HCT116 (cell line): ENCODE data around the gene RPTOR. TPM values are rescaled to one million over a fixed set of nuclear protein-coding genes. Genes with fewer than 3 reads are reported as not detected.

ENCODE experiments used
- ATAC-seq: fragments of 200-7000 bp; cut with Tn5 transposase; 2 replicates; pipeline ENCODE4 v1.9.1; 2020; ENCODE audit warnings: mild to moderate bottlenecking, moderate library complexity
- BruUV-seq: library from RNA; stranded (reverse); fragments of 400-500 nt; replicated peaks from 2 replicates; lab custom pipeline; 2021; lab: Mats Ljungman, UMichigan
- CTCF ChIA-PET: fragments of 300-600 bp; sonication (Branson Sonifier 250); formaldehyde crosslinking; loops from one replicate; lab custom pipeline; 2021; ENCODE audit warnings: antibody characterized with exemption; lab: Charles Lee
- POLR2A ChIA-PET: fragments of 300-600, 350-600 bp; sonication (Branson Sonifier 250); formaldehyde crosslinking; loops from one replicate; lab custom pipeline; 2021; ENCODE audit warnings: antibody characterized with exemption; lab: Charles Lee
- RAD21 ChIA-PET, 2 experiments: fragments of 300-600 bp; sonication (Branson Sonifier 250); formaldehyde crosslinking; loops; one replicate each; lab custom pipeline; 2023; ENCODE audit warnings: low total read pairs in 2 of 2; ENCODE audit not compliant: uncharacterized antibody in 2 of 2, unreplicated experiment in 2 of 2, low non-redundant PET in 1 of 2; lab: Charles Lee
- DNase-seq: peaks from one replicate; pipeline ENCODE4 v3.0.0-alpha.2; 2010; ENCODE audit warnings: low read depth, low spot score
- H2AFZ ChIP-seq: fragments of 200-600 bp; shearing (Covaris generic), sonication (generic); 2 replicates; pipeline ENCODE4 v1.6.1; 2017; ENCODE audit warnings: low read depth, mixed run types, mixed read lengths, antibody characterized with exemption, low read length; ENCODE audit not compliant: poor library complexity, severe bottlenecking
- H3K27ac ChIP-seq: 2 replicates; pipeline ENCODE4 v1.5.1; 2012; ENCODE audit warnings: low read depth, low read length
- H3K27me3 ChIP-seq: fragments of 200-600 bp; sonication (generic); 2 replicates; pipeline ENCODE4 v1.6.1; 2016; ENCODE audit warnings: mixed run types, low read length, mixed read lengths; ENCODE audit not compliant: insufficient read depth
- H3K36me3 ChIP-seq, 2 experiments: fragments of 200-500 bp in 1 of 2; fragments of 200-600 bp in 1 of 2; sonication (Bioruptor generic) in 1 of 2; sonication (generic) in 1 of 2; 2 replicates each; pipeline versions ENCODE4 v1.5.1 to v1.6.1; 2014 to 2016; ENCODE audit warnings: low read length in 2 of 2, inconsistent platforms in 1 of 2, mixed read lengths in 1 of 2, mixed run types in 1 of 2; ENCODE audit not compliant: insufficient read depth in 2 of 2, control insufficient read depth in 1 of 2
- H3K4me1 ChIP-seq, 2 experiments: fragments of 200-600 bp in 1 of 2; sonication (generic) in 1 of 2; 2 replicates each; pipeline versions ENCODE4 v1.5.1 to v1.6.1; 2012 to 2017; ENCODE audit warnings: low read length in 2 of 2, inconsistent platforms in 1 of 2, mild to moderate bottlenecking in 1 of 2, mixed read lengths in 1 of 2, mixed run types in 1 of 2, moderate library complexity in 1 of 2; ENCODE audit not compliant: insufficient read depth in 2 of 2, control insufficient read depth in 1 of 2
- H3K4me2 ChIP-seq: fragments of 200-600 bp; sonication (generic); 2 replicates; pipeline ENCODE4 v1.6.1; 2017; ENCODE audit warnings: mixed run types, low read length, mixed read lengths
- H3K4me3 ChIP-seq, 2 experiments: fragments of 200-600 bp in 1 of 2; sonication (generic) in 1 of 2; replicated peaks in 1 of 2; 2 replicates each; pipeline ENCODE4 v1.5.1; 2011 to 2016; ENCODE audit warnings: low read length in 2 of 2, control low read depth in 1 of 2, low read depth in 1 of 2, mild to moderate bottlenecking in 1 of 2, mixed read lengths in 1 of 2, mixed run types in 1 of 2
- H3K79me2 ChIP-seq: fragments of 200-600 bp; sonication (generic); 2 replicates; pipeline ENCODE4 v1.6.1; 2017; ENCODE audit warnings: mild to moderate bottlenecking, mixed run types, low read length, moderate library complexity, mixed read lengths; ENCODE audit not compliant: insufficient read depth
- H3K9ac ChIP-seq: fragments of 200-600 bp; sonication (generic); 2 replicates; pipeline ENCODE4 v1.6.1; 2016; ENCODE audit warnings: low read length, mixed read lengths
- H3K9me2 ChIP-seq: fragments of 200-600 bp; sonication (generic), shearing (Covaris generic); 2 replicates; pipeline ENCODE4 v1.6.1; 2017; ENCODE audit warnings: mixed run types, mild to moderate bottlenecking, moderate library complexity; ENCODE audit not compliant: insufficient read depth
- H3K9me3 ChIP-seq, 2 experiments: fragments of 200-500 bp in 1 of 2; fragments of 200-600 bp in 1 of 2; sonication (Bioruptor generic) in 1 of 2; sonication (generic) in 1 of 2; 2 replicates each; pipeline ENCODE4 v1.6.1; 2014 to 2017; ENCODE audit warnings: low read length in 2 of 2, mixed read lengths in 2 of 2, inconsistent platforms in 1 of 2, low read depth in 1 of 2, mild to moderate bottlenecking in 1 of 2, mixed run types in 1 of 2, moderate library complexity in 1 of 2; ENCODE audit not compliant: control insufficient read depth in 1 of 2, insufficient read depth in 1 of 2
- H4K20me1 ChIP-seq: fragments of 200-600 bp; sonication (generic), shearing (Covaris generic); 2 replicates; pipeline ENCODE4 v1.6.1; 2017; ENCODE audit warnings: mixed run types, mild to moderate bottlenecking, moderate library complexity; ENCODE audit not compliant: insufficient read depth
- CBX3 ChIP-seq: IDR thresholded peaks from 2 replicates; pipeline ENCODE4 v1.6.1; 2012; ENCODE audit warnings: low read depth
- FOSL1 ChIP-seq: IDR thresholded peaks from 2 replicates; pipeline ENCODE4 v1.6.1; 2012; ENCODE audit warnings: low read depth
- SP1 ChIP-seq: IDR thresholded peaks from 2 replicates; pipeline ENCODE4 v1.6.1; 2012; ENCODE audit warnings: low read depth
- YY1 ChIP-seq: IDR thresholded peaks from 2 replicates; pipeline ENCODE4 v1.6.1; 2011; ENCODE audit warnings: low read length, low read depth, moderate library complexity, mild to moderate bottlenecking; ENCODE audit not compliant: insufficient replicate concordance; ENCODE audit errors: extremely low read depth
- intact Hi-C: fragments of 100-400 bp; cut with micrococcal nuclease; formaldehyde crosslinking; loops from 2 replicates; pipeline ENCODE4 v1.10.0; 2022
- total RNA-seq: library from RNA; stranded (reverse); gene quantifications from one replicate; pipeline ENCODE4 v1.2.1, GENCODE V29; 2021; ENCODE audit not compliant: unreplicated experiment
- TF ChIP-seq, protein P1 (sequence below): IDR thresholded peaks from 2 replicates; pipeline ENCODE4 v1.6.1; 2012
- TF ChIP-seq, protein P2 (sequence below): IDR thresholded peaks from 2 replicates; pipeline ENCODE4 v1.6.1; 2012; ENCODE audit warnings: low read depth
- TF ChIP-seq, protein P3 (sequence below): IDR thresholded peaks from 2 replicates; pipeline ENCODE4 v1.6.1; 2011; ENCODE audit warnings: mild to moderate bottlenecking, low read length, moderate library complexity; ENCODE audit not compliant: insufficient replicate concordance; ENCODE audit errors: extremely low read depth

The RPTOR gene
- total RNA-seq, 1 experiment from 2014 or later = 69.5 TPM

- no peaks in the 10 kb centered on the region for H4K20me1 ChIP-seq
- no peaks in the 10 kb centered on the region for H3K9me2 ChIP-seq
- CTCF ChIA-PET = no interaction called here
- H3K4me1 ChIP-seq = peaks cover 0 to 11% of the 10 kb centered on the region in 2 experiments; a peak in 1 of 4 replicates
- DNase-seq = no peak
- H3K27me3 ChIP-seq = no peaks in the 10 kb centered on the region
- no peak overlapping the region for H3K4me3 ChIP-seq
- H3K79me2 ChIP-seq = no peaks in the 10 kb centered on the region
- no TSS peak for BruUV-seq
- H3K9me3 ChIP-seq = no peaks in the 10 kb centered on the region
- RAD21 ChIA-PET = no interaction called here
- no peak overlapping the region for H2AFZ ChIP-seq
- TF ChIP-seq, protein P1, sequence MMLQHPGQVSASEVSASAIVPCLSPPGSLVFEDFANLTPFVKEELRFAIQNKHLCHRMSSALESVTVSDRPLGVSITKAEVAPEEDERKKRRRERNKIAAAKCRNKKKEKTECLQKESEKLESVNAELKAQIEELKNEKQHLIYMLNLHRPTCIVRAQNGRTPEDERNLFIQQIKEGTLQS = no peak
- TF ChIP-seq, protein P2, sequence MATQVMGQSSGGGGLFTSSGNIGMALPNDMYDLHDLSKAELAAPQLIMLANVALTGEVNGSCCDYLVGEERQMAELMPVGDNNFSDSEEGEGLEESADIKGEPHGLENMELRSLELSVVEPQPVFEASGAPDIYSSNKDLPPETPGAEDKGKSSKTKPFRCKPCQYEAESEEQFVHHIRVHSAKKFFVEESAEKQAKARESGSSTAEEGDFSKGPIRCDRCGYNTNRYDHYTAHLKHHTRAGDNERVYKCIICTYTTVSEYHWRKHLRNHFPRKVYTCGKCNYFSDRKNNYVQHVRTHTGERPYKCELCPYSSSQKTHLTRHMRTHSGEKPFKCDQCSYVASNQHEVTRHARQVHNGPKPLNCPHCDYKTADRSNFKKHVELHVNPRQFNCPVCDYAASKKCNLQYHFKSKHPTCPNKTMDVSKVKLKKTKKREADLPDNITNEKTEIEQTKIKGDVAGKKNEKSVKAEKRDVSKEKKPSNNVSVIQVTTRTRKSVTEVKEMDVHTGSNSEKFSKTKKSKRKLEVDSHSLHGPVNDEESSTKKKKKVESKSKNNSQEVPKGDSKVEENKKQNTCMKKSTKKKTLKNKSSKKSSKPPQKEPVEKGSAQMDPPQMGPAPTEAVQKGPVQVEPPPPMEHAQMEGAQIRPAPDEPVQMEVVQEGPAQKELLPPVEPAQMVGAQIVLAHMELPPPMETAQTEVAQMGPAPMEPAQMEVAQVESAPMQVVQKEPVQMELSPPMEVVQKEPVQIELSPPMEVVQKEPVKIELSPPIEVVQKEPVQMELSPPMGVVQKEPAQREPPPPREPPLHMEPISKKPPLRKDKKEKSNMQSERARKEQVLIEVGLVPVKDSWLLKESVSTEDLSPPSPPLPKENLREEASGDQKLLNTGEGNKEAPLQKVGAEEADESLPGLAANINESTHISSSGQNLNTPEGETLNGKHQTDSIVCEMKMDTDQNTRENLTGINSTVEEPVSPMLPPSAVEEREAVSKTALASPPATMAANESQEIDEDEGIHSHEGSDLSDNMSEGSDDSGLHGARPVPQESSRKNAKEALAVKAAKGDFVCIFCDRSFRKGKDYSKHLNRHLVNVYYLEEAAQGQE = no peak
- TF ChIP-seq FOSL1 (no peak), CBX3 (no peak), SP1 (no peak), YY1 (no peak)
- TF ChIP-seq, protein P3, sequence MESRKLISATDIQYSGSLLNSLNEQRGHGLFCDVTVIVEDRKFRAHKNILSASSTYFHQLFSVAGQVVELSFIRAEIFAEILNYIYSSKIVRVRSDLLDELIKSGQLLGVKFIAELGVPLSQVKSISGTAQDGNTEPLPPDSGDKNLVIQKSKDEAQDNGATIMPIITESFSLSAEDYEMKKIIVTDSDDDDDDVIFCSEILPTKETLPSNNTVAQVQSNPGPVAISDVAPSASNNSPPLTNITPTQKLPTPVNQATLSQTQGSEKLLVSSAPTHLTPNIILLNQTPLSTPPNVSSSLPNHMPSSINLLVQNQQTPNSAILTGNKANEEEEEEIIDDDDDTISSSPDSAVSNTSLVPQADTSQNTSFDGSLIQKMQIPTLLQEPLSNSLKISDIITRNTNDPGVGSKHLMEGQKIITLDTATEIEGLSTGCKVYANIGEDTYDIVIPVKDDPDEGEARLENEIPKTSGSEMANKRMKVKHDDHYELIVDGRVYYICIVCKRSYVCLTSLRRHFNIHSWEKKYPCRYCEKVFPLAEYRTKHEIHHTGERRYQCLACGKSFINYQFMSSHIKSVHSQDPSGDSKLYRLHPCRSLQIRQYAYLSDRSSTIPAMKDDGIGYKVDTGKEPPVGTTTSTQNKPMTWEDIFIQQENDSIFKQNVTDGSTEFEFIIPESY = no peak
- TF ChIP-seq, all 23 proteins: peak for 0
- H3K27ac ChIP-seq = no peak overlapping the region
- H3K4me2 ChIP-seq = no peak overlapping the region
- no peaks in the 10 kb centered on the region for H3K36me3 ChIP-seq
- intact Hi-C loops = no loop called here
- POLR2A ChIA-PET = no interaction called here
- H3K9ac ChIP-seq = no peak overlapping the region
- ATAC-seq = no peak
These were observed 328.1 kb downstream of the RPTOR start for GRCh38 chr17:80872501-80873306.
